RWPE1 (cell line): ENCODE results near the gene FNDC3A.
"Not testable (repeated sequence)": the region's sequence is repeated elsewhere in the genome, so short reads cannot be mapped to it uniquely, and the experiment has no call there.

Experiments used
- CTCF ChIA-PET: fragments of 350-600 bp; sonication (Branson Sonifier 250); formaldehyde crosslinking; extraction: SDS; loops from one replicate; lab custom pipeline; 2021; lab: Yijun Ruan, JAX
- POLR2A ChIA-PET: fragments of 400-600 bp; formaldehyde crosslinking; extraction: SDS; loops from one replicate; lab custom pipeline; 2020; ENCODE audit warnings: antibody characterized with exemption; ENCODE audit not compliant: low non-redundant PET; lab: Yijun Ruan, JAX
- DNase-seq: peaks from one replicate; pipeline ENCODE4 v3.0.0; 2012; ENCODE audit warnings: low spot score
- H3K27ac ChIP-seq: fragments of 450-650 bp; 2 replicates; pipeline ENCODE4 v1.5.1; 2017
- CTCF ChIP-seq: fragments of 450-650 bp; conservative IDR thresholded peaks from 2 replicates; pipeline ENCODE4 v1.5.1; 2017; ENCODE audit warnings: low read depth, mild to moderate bottlenecking

Gene FNDC3A

GRCh38 chr13:49058761-49059160 is 83.0 kb downstream of the FNDC3A start:
- no peak for TF ChIP-seq CTCF
- no peak overlapping the region for H3K27ac ChIP-seq
- ChIA-PET POLR2A (no interaction called here), CTCF (no interaction called here)
- DNase-seq, result no peak

DNA sequence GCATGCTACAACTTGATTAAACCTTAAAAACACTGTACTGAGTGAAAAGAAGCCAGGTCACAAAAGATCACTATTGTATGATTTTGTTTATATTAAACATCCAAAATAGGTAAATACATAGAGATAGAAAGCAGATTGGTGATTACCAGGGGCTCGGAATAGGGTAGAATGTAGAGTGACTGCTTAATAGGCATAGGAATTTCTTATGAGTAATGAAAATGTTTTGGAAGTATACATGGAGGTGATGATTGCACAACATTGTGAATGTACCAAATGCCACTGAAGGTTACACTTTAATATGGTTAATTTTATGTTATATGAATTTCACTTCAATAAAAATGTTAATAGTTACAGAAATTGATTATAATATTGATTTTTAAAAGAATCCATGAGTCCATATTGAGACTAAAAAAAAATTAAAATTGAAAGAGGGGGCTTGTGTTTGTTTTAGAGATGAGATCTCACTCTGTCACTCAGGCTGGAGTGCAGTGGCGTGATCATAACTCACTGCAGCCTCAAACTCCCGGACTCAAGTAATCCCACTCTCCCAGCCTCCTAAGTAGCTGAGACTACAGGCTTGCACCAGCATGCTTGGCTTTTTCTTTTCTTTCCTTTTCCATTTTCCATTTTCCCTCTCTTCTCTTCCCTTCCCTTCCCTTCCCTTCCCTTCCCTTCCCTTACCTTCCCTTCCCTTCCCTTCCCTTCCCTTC is 85.1 kb downstream of the FNDC3A start:
- ChIA-PET CTCF (no interaction called here), POLR2A (no interaction called here)
- H3K27ac ChIP-seq, result peak overlapping the region; percentile 19; the same call in 1 of the 2 replicates
- no peak for TF ChIP-seq CTCF
- peak; percentile 51 for DNase-seq

- H3K27ac ChIP-seq, DNase-seq, POLR2A ChIA-PET, CTCF ChIA-PET: not testable (repeated sequence)
Measured at GRCh38 chr13:49061388-49061752, 85.7 kb downstream of the FNDC3A start.

DNA sequence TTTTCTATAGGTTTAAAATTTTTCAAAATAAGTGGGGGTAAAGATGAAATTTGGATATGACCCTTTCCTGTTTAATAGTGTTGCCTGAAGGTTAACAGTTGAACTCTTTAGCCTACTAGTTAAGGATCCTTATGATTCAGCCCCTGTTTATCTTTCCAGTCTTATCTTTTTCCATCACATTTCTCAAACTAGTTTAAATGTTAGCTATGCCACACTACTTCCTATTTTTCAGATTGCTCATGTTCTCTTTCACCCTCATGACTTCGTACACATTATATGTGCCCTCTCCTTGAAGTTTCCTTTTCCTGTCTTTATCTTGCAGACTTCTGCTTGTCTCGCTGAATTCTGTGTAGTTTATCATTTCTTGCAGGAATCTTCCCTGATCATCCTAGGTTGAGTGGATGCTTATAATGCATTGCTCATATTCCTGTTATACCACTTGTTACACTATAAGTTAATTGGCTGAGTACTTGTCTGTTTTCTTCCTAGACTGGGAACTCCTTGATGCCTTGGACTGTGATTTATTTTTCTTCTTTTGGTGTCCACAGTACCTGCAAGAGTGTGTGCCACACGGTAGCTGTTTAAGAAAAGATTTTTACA is 86.7 kb downstream of the FNDC3A start:
- no peak overlapping the region for H3K27ac ChIP-seq
- ChIA-PET CTCF (interaction anchor here (0.7 kb wide), 1 partner anchor 1633 kb away, joined by 5 read pairs; no protein-coding TSS in a partner anchor), POLR2A (no interaction called here)
- no peak for DNase-seq
- no peak for TF ChIP-seq CTCF

- CTCF ChIA-PET, result interaction anchor here (0.7 kb wide), 1 partner anchor 439 kb away, joined by 3 read pairs; no protein-coding TSS in a partner anchor
- POLR2A ChIA-PET, result no interaction called here
Measured at GRCh38 chr13:49063011-49063410, 87.3 kb downstream of the FNDC3A start.

GRCh38 chr13:49063497-49063896 is 87.8 kb downstream of the FNDC3A start:
- CTCF ChIA-PET, result interaction anchor here (0.7 kb wide), 1 partner anchor 440 kb away, joined by 3 read pairs; no protein-coding TSS in a partner anchor

More at GRCh38 chr13:49063011-49063410, 87.3 kb downstream of the FNDC3A start:
- no peak for DNase-seq
- no peak overlapping the region for H3K27ac ChIP-seq
- TF ChIP-seq CTCF, result no peak

More at GRCh38 chr13:49063497-49063896, 87.8 kb downstream of the FNDC3A start:
- DNase-seq, result peak; percentile 40
- POLR2A ChIA-PET, result no interaction called here
- H3K27ac ChIP-seq, result peak overlapping the region; percentile 33; the same call in 1 of the 2 replicates
- TF ChIP-seq CTCF, result no peak
